Peyer's patch (tissue), 4 donors: ENCODE data around the gene GNAL. TPM values are rescaled to one million over a fixed set of nuclear protein-coding genes. Genes with fewer than 3 reads are reported as not detected.
"Not testable (repeated sequence)": the region's sequence is repeated elsewhere in the genome, so short reads cannot be mapped to it uniquely, and the experiment has no call there.

ENCODE experiments used
- DNase-seq, 3 donors: peaks; one replicate each; pipeline ENCODE4 v3.0.0-alpha.2; 2017 to 2019
- H3K27ac ChIP-seq, 4 donors: fragments of 200-600 bp; sonication (generic); one replicate each; pipeline ENCODE4 v1.5.1; 2016 to 2019
- H3K27me3 ChIP-seq, 2 donors: fragments of 200-600 bp; sonication (generic); one replicate each; pipeline ENCODE4 v1.5.1; 2019
- H3K36me3 ChIP-seq, 3 donors: fragments of 200-600 bp; sonication (generic); one replicate each; pipeline ENCODE4 v1.5.1; 2016 to 2019
- H3K4me1 ChIP-seq, 4 donors: fragments of 200-600 bp; sonication (generic); one replicate each; pipeline ENCODE4 v1.5.1; 2016 to 2019
- H3K4me3 ChIP-seq, 4 donors: fragments of 200-600 bp; sonication (generic); 1 replicate in 3 of 4; 2 replicates in 1 of 4; pipeline ENCODE4 v1.5.1; 2016 to 2019; ENCODE audit warnings: mild to moderate bottlenecking in 1 of 4
- H3K9me3 ChIP-seq, 4 donors: fragments of 200-600 bp; sonication (generic); one replicate each; pipeline ENCODE4 v1.5.1; 2016 to 2019; ENCODE audit warnings: mild to moderate bottlenecking in 1 of 4
- POLR2A ChIP-seq, 2 donors: fragments of 450-650 bp; IDR thresholded peaks; one replicate each; pipeline ENCODE4 v1.5.1; 2017; ENCODE audit warnings: antibody characterized with exemption in 2 of 2, mild to moderate bottlenecking in 2 of 2, moderate library complexity in 2 of 2
- total RNA-seq, 4 donors: library from RNA; depleted of rRNA; stranded (reverse); fragments of >200 nt; gene quantifications; one replicate each; pipeline ENCODE4 v1.1.0, GENCODE V29; 2016
- TF ChIP-seq, protein P1 (sequence below), 6 experiments: fragments of 450-650 bp in 4 of 6; fragments of 200-600 bp in 2 of 6; sonication (generic) in 1 of 6; IDR thresholded peaks; one replicate each; pipeline ENCODE4 v1.5.1; 2017 to 2019; ENCODE audit warnings: antibody characterized with exemption in 6 of 6, mild to moderate bottlenecking in 3 of 6, moderate library complexity in 1 of 6

Gene GNAL
- 1 to 10 TPM; 2.5 to 7.4 (median 3.6) TPM for total RNA-seq

DNA sequence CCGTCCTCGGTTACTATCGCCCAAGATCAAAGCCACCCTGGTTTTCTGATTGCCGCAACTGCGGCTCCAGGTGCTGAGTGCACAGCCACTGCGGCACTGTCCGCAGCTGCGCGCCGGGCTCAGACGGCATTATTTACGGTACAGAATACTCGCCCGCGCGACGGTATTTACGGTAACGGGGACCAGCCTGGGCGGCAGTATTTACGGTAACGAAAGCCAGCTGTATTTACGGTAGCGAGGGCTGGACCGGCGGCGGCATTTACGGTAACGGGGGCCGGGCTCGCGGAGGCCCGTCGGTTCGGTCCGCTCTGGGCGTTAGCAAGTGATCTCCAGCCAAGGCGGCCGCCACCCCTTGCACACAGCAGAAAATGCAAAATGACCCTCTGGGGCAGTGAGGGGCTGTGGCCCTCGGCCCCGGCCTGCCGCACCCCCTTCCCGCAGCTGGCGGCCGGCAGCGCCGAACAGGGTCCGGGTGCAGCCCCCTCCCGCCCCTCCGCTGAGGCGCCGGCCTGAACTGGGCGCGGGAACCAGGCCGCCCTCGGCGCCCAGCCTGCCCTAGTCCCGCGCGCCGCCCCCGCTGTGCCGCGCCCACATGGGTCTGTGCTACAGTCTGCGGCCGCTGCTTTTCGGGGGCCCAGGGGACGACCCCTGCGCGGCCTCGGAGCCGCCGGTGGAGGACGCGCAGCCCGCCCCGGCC lies at the start of gene GNAL:
Gene GNAL (plus strand): TSS at position 293 of the 697 bp plus-strand sequence. CDS start 300 bp downstream, at position 593.
- H3K36me3 ChIP-seq, result no peaks in the 10 kb centered on the region
- peak within 1 kb of the TSS; percentile 35 to 76 (median 61) for H3K4me3 ChIP-seq
- no peaks in the 10 kb centered on the region for H3K27me3 ChIP-seq
- peak; percentile 28 to 78 (median 69) for DNase-seq
- TF ChIP-seq POLR2A (IDR thresholded peaks at IDR 0.05), result no peak
- TF ChIP-seq, protein P1, sequence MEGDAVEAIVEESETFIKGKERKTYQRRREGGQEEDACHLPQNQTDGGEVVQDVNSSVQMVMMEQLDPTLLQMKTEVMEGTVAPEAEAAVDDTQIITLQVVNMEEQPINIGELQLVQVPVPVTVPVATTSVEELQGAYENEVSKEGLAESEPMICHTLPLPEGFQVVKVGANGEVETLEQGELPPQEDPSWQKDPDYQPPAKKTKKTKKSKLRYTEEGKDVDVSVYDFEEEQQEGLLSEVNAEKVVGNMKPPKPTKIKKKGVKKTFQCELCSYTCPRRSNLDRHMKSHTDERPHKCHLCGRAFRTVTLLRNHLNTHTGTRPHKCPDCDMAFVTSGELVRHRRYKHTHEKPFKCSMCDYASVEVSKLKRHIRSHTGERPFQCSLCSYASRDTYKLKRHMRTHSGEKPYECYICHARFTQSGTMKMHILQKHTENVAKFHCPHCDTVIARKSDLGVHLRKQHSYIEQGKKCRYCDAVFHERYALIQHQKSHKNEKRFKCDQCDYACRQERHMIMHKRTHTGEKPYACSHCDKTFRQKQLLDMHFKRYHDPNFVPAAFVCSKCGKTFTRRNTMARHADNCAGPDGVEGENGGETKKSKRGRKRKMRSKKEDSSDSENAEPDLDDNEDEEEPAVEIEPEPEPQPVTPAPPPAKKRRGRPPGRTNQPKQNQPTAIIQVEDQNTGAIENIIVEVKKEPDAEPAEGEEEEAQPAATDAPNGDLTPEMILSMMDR (IDR thresholded peaks at IDR 0.05), result no peak
- H3K27ac ChIP-seq, result peak within 1 kb of the TSS in 3 of 4 donors; percentile 55 to 57 (median 57)
- no peaks in the 10 kb centered on the region for H3K9me3 ChIP-seq
- H3K4me1 ChIP-seq, result peaks cover 0 to 15% (median 7%) of the 10 kb centered on the region in 4 donors

- not testable (repeated sequence) for H3K9me3 ChIP-seq, H3K27me3 ChIP-seq, H3K36me3 ChIP-seq, H3K4me3 ChIP-seq, H3K27ac ChIP-seq, H3K4me1 ChIP-seq, DNase-seq
Measured at GRCh38 chr18:11647310-11647709, 41.8 kb upstream of the GNAL start.

- not testable (repeated sequence) for H3K4me1 ChIP-seq, H3K4me3 ChIP-seq, H3K27me3 ChIP-seq, H3K36me3 ChIP-seq, H3K9me3 ChIP-seq, H3K27ac ChIP-seq, DNase-seq
Measured at GRCh38 chr18:11647804-11648203, 41.3 kb upstream of the GNAL start.

DNA sequence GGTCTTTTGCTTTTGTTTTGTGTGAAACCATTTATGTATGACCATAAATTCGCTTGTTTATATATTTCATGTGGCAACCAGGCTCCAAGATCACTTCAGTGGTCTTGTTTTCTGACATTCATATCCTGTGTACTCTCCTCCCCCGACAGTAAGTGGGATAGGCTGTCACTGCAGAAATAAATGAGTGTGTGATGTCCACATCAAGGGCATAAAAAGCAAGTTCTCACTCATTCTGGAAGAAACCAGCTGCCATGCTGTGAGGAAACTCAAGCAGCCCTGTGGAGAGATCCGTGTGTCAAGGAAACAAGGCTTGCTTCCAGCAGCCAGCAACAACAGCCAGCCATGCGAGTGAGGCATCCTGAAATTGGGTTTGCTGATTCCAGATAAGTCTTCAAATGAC lies 39.2 kb upstream of the GNAL start:
- Histone ChIP-seq H3K27ac (no peak overlapping the region), H3K27me3 (no peaks in the 10 kb centered on the region), H3K4me1 (no peaks in the 10 kb centered on the region), H3K4me3 (no peak overlapping the region), H3K9me3 (peaks cover 0 to 4% (median 2%) of the 10 kb centered on the region in 4 donors), H3K36me3 (no peaks in the 10 kb centered on the region)
- no peak for TF ChIP-seq POLR2A (IDR thresholded peaks at IDR 0.05)
- TF ChIP-seq, protein P1 (IDR thresholded peaks at IDR 0.05), result no peak
- DNase-seq, result no peak

DNA sequence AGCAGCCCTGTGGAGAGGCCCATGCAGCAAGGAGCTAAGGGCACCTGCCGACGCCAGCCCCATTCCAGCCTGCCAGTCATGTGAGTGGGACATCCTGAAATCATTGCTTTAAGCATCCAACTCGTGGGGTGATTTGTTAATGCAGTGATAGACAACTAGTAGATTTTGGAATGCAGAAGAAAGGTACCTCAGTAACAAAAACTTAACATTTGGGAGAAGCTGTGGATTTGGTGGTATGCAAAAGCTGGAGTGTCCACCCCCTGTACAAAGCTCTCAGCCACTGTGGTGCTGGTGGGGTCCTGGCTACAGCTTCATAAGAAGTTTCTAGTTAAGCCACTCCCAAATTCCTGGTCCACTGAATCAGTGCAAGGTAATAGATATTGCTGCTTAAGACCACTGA lies 37.2 kb upstream of the GNAL start:
- DNase-seq, result no peak
- no peak overlapping the region for H3K4me3 ChIP-seq
- H3K36me3 ChIP-seq, result no peaks in the 10 kb centered on the region
- no peaks in the 10 kb centered on the region for H3K27me3 ChIP-seq
- H3K4me1 ChIP-seq, result no peaks in the 10 kb centered on the region
- no peak for TF ChIP-seq POLR2A (IDR thresholded peaks at IDR 0.05)
- TF ChIP-seq, protein P1 (IDR thresholded peaks at IDR 0.05), result no peak
- peaks cover 0 to 4% (median 2%) of the 10 kb centered on the region in 4 donors for H3K9me3 ChIP-seq
- no peak overlapping the region for H3K27ac ChIP-seq

DNA sequence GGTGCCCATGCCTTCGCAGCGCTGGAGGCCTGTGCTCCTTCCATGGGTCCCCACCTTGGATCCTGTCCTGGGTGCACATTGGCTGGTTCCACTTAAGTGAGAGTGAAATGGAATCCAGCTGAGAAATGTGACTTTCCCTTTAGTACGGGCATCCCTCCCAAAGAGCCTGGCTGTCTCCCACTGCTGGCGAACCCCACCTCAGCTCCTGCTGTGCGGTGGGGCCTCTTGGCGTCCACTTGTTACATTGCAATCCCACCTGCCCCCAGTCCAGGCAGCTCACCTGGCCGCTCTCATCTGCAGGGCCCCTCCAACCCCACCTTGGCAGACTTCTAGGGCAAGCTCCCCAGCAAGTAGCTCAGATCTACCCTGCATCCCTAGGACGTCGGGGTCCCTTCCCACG lies 35.5 kb upstream of the GNAL start:
- no peaks in the 10 kb centered on the region for H3K27me3 ChIP-seq
- DNase-seq, result no peak

More for the DNA sequence above, 35.5 kb upstream of the GNAL start:
- Histone ChIP-seq H3K9me3 (no peaks in the 10 kb centered on the region), H3K36me3 (no peaks in the 10 kb centered on the region), H3K4me3 (no peak overlapping the region), H3K4me1 (no peaks in the 10 kb centered on the region), H3K27ac (no peak overlapping the region)
- TF ChIP-seq, protein P1 (IDR thresholded peaks at IDR 0.05), result no peak
- TF ChIP-seq POLR2A (IDR thresholded peaks at IDR 0.05), result no peak
